KMS-11 (cell line): ENCODE results near the gene DDOST.
A peak's percentile ranks its signal among the peaks of the same experiment; 100 is the strongest.

Experiments
- H2AFZ ChIP-seq: fragments of 200-600 bp; sonication (generic); 2 replicates; pipeline ENCODE4 v1.6.1; 2016; ENCODE audit warnings: antibody characterized with exemption, mixed run types, low read depth
- H3K27ac ChIP-seq: fragments of 200-600 bp; sonication (generic); 2 replicates; pipeline ENCODE4 v1.6.1; 2016; ENCODE audit warnings: mild to moderate bottlenecking, mixed run types
- H3K27me3 ChIP-seq: fragments of 200-600 bp; sonication (generic); 2 replicates; pipeline ENCODE4 v1.6.1; 2017; ENCODE audit warnings: mild to moderate bottlenecking, low read depth, mixed run types, moderate library complexity; ENCODE audit not compliant: insufficient read depth
- H3K36me3 ChIP-seq: fragments of 200-600 bp; sonication (generic); 2 replicates; pipeline ENCODE4 v1.6.1; 2017; ENCODE audit warnings: mild to moderate bottlenecking, mixed run types; ENCODE audit not compliant: insufficient read depth
- H3K4me1 ChIP-seq: fragments of 200-600 bp; sonication (generic); 2 replicates; pipeline ENCODE4 v1.6.1; 2016; ENCODE audit warnings: mild to moderate bottlenecking, low read depth, mixed run types; ENCODE audit not compliant: poor library complexity, severe bottlenecking
- H3K4me2 ChIP-seq: fragments of 200-600 bp; sonication (generic); 2 replicates; pipeline ENCODE4 v1.7.0; 2016; ENCODE audit warnings: mild to moderate bottlenecking, mixed run types
- H3K4me3 ChIP-seq: fragments of 200-600 bp; sonication (generic); IDR thresholded peaks from 2 replicates; pipeline ENCODE4 v1.6.1; 2017; ENCODE audit warnings: low read depth, low read length, mixed read lengths; ENCODE audit not compliant: insufficient read depth
- H3K79me2 ChIP-seq: fragments of 200-600 bp; sonication (generic); 2 replicates; pipeline ENCODE4 v1.6.1; 2016; ENCODE audit warnings: low read depth, mixed run types; ENCODE audit not compliant: insufficient read depth
- H3K9ac ChIP-seq: fragments of 200-600 bp; sonication (generic); 2 replicates; pipeline ENCODE4 v1.6.1; 2016; ENCODE audit warnings: mild to moderate bottlenecking, mixed run types
- H4K20me1 ChIP-seq: fragments of 200-600 bp; sonication (generic); 2 replicates; pipeline ENCODE4 v1.6.1; 2016; ENCODE audit warnings: mild to moderate bottlenecking, mixed run types; ENCODE audit not compliant: insufficient read depth
- CTCF ChIP-seq: fragments of 200-600 bp; sonication (generic); conservative IDR thresholded peaks from 2 replicates; pipeline ENCODE4 v1.6.1; 2017; ENCODE audit warnings: low read depth, mild to moderate bottlenecking, antibody characterized with exemption, low read length, moderate library complexity, mixed read lengths

Gene DDOST

DNA sequence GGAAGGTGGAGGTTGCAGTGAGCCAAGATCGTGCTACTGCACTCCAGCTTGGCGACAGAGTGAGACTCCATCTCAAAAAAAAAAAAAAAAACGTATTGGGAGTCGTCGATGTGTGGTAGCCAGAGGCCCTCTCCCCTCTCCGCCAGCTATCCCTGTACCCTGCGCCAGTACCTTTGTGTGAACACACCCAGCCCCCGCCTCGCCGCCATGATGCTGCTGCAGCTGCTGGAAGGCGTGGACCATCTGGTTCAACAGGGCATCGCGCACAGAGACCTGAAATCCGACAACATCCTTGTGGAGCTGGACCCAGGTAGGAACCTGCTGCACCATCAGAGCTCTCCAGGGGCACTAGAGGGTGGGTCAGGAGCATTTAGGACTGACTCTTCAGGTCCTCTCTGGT lies 15.8 kb downstream of the DDOST start:
- Histone ChIP-seq H3K9ac (no peak overlapping the region), H4K20me1 (no peaks in the 10 kb centered on the region), H3K4me1 (no peaks in the 10 kb centered on the region), H3K27ac (no peak overlapping the region), H2AFZ (no peak overlapping the region), H3K27me3 (no peaks in the 10 kb centered on the region), H3K4me2 (no peak overlapping the region), H3K36me3 (no peaks in the 10 kb centered on the region), H3K79me2 (no peaks in the 10 kb centered on the region), H3K4me3 (no peak overlapping the region)
- no peak for TF ChIP-seq CTCF

DNA sequence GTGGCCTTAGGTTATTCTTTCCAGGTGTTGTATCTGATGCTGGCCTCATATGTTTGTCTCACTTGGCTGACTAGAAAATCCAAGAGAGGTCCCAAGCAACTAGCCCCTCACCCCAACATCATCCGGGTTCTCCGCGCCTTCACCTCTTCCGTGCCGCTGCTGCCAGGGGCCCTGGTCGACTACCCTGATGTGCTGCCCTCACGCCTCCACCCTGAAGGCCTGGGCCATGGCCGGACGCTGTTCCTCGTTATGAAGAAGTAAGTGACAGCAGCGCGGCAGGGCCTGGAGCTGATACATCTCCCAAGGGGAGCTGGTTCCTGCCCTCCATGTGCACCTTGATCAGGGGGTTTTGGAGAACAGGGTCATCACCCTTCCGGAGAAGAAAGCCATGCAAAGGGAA lies 16.8 kb downstream of the DDOST start:
- Histone ChIP-seq H3K36me3 (no peaks in the 10 kb centered on the region), H4K20me1 (no peaks in the 10 kb centered on the region), H3K4me3 (no peak overlapping the region), H3K27me3 (no peaks in the 10 kb centered on the region), H3K27ac (no peak overlapping the region), H3K4me2 (no peak overlapping the region), H3K4me1 (no peaks in the 10 kb centered on the region), H2AFZ (no peak overlapping the region), H3K9ac (no peak overlapping the region), H3K79me2 (no peaks in the 10 kb centered on the region)
- TF ChIP-seq CTCF, result no peak

- Histone ChIP-seq H3K4me2 (no peak overlapping the region), H4K20me1 (no peaks in the 10 kb centered on the region), H3K79me2 (no peaks in the 10 kb centered on the region), H3K27me3 (no peaks in the 10 kb centered on the region), H3K36me3 (no peaks in the 10 kb centered on the region), H3K4me3 (no peak overlapping the region), H2AFZ (no peak overlapping the region), H3K27ac (no peak overlapping the region), H3K9ac (no peak overlapping the region), H3K4me1 (no peaks in the 10 kb centered on the region)
- no peak for TF ChIP-seq CTCF
Measured at GRCh38 chr1:20643080-20643479, 18.1 kb downstream of the DDOST start.

GRCh38 chr1:20641975-20642374 lies 19.2 kb downstream of the DDOST start:
- Histone ChIP-seq H4K20me1 (no peaks in the 10 kb centered on the region), H3K27me3 (no peaks in the 10 kb centered on the region), H3K4me3 (no peak overlapping the region), H2AFZ (no peak overlapping the region), H3K27ac (no peak overlapping the region), H3K4me2 (no peak overlapping the region), H3K9ac (no peak overlapping the region), H3K79me2 (no peaks in the 10 kb centered on the region), H3K4me1 (no peaks in the 10 kb centered on the region), H3K36me3 (no peaks in the 10 kb centered on the region)
- TF ChIP-seq CTCF, result no peak

DNA sequence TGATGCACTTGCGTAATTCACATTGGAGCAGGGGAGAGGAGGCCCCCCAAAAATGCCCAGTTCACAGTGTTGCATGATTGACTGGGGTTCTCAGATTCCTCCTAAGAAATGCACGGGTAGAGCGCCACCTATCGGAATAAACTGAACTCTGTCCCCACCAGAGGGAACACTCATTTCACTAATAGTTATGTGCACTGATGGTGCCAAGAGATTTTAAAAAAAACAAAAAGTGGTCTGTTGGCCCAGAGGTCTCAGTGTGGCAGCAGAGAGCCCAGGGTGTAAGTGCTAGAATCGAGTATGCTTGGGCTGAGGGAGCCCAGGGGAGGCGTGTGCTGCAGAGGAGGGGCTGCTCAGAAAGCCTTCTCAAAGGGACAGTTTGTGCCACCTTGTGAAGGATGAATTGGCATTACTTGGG lies 21.0 kb downstream of the DDOST start:
- Histone ChIP-seq H3K79me2 (no peaks in the 10 kb centered on the region), H3K27ac (no peak overlapping the region), H4K20me1 (no peaks in the 10 kb centered on the region), H3K36me3 (no peaks in the 10 kb centered on the region), H2AFZ (no peak overlapping the region), H3K4me3 (no peak overlapping the region), H3K4me2 (no peak overlapping the region), H3K4me1 (no peaks in the 10 kb centered on the region), H3K9ac (no peak overlapping the region), H3K27me3 (no peaks in the 10 kb centered on the region)
- peak; percentile 92 for TF ChIP-seq CTCF
